Astrocyte (in vitro differentiated cells and primary cell): ENCODE results near the gene PCDHGC3. TPM values are rescaled to one million over a fixed set of nuclear protein-coding genes. Genes with fewer than 3 reads are reported as not detected.
A peak's percentile ranks its signal among the peaks of the same experiment; 100 is the strongest.

Experiments used
- DNase-seq: peaks from one replicate; pipeline ENCODE4 v3.0.0-alpha.2; 2010; ENCODE audit warnings: low read depth
- FAIRE-seq: peaks from 2 replicates; lab custom pipeline; 2011; peaks lifted over from hg19 to GRCh38; lab: Jason Lieb, UNC
- H2AFZ ChIP-seq: 2 replicates; pipeline ENCODE4 v1.6.0; 2012; ENCODE audit warnings: low read depth, low read length, inconsistent platforms
- H3K27ac ChIP-seq: 2 replicates; pipeline ENCODE4 v1.5.1; 2011; ENCODE audit warnings: low read depth, low read length, inconsistent platforms
- H3K27me3 ChIP-seq: 2 replicates; pipeline ENCODE4 v1.6.0; 2011; ENCODE audit warnings: low read length, inconsistent platforms; ENCODE audit not compliant: insufficient read depth
- H3K36me3 ChIP-seq: 2 replicates; pipeline ENCODE4 v1.5.1; 2011; ENCODE audit warnings: low read length, inconsistent platforms; ENCODE audit not compliant: insufficient read depth
- H3K4me1 ChIP-seq: 2 replicates; pipeline ENCODE4 v1.5.1; 2011; ENCODE audit warnings: low read length, inconsistent platforms; ENCODE audit not compliant: insufficient read depth
- H3K4me2 ChIP-seq: 2 replicates; pipeline ENCODE4 v1.6.0; 2012; ENCODE audit warnings: low read length, inconsistent platforms
- H3K4me3 ChIP-seq: 2 replicates; pipeline ENCODE4 v1.5.1; 2011; ENCODE audit warnings: low read depth, mild to moderate bottlenecking, low read length, inconsistent platforms; ENCODE audit not compliant: insufficient read depth
- H3K79me2 ChIP-seq: 2 replicates; pipeline ENCODE4 v1.6.0; 2012; ENCODE audit warnings: mild to moderate bottlenecking, low read length, inconsistent platforms; ENCODE audit not compliant: insufficient read depth
- H3K9ac ChIP-seq: 2 replicates; pipeline ENCODE4 v1.6.0; 2012; ENCODE audit warnings: mild to moderate bottlenecking, low read length, inconsistent platforms
- H3K9me3 ChIP-seq: 2 replicates; pipeline ENCODE4 v1.5.1; 2012; ENCODE audit warnings: low read depth, mild to moderate bottlenecking, low read length, inconsistent platforms; ENCODE audit not compliant: insufficient read depth
- H4K20me1 ChIP-seq: 2 replicates; pipeline ENCODE4 v1.6.0; 2012; ENCODE audit warnings: low read length, inconsistent platforms; ENCODE audit not compliant: insufficient read depth
- H3K27ac Mint-ChIP-seq: one replicate; pipeline ENCODE4 v1.8.0; 2021; ENCODE audit warnings: mild to moderate bottlenecking, mixed read lengths; ENCODE audit not compliant: unreplicated experiment
- H3K27me3 Mint-ChIP-seq: one replicate; pipeline ENCODE4 v1.8.0; 2021; ENCODE audit warnings: low read depth, mixed read lengths; ENCODE audit not compliant: unreplicated experiment
- H3K36me3 Mint-ChIP-seq: one replicate; pipeline ENCODE4 v1.8.0; 2021; ENCODE audit warnings: low read depth, mixed read lengths; ENCODE audit not compliant: unreplicated experiment
- H3K4me1 Mint-ChIP-seq: one replicate; pipeline ENCODE4 v1.8.0; 2021; ENCODE audit warnings: low read depth, mixed read lengths; ENCODE audit not compliant: unreplicated experiment
- H3K4me3 Mint-ChIP-seq: one replicate; pipeline ENCODE4 v1.8.0; 2021; ENCODE audit warnings: mild to moderate bottlenecking, moderate library complexity, mixed read lengths; ENCODE audit not compliant: unreplicated experiment
- H3K9me3 Mint-ChIP-seq: one replicate; pipeline ENCODE4 v1.8.0; 2021; ENCODE audit warnings: mild to moderate bottlenecking, mixed read lengths; ENCODE audit not compliant: unreplicated experiment
- EZH2 ChIP-seq: IDR thresholded peaks from 2 replicates; pipeline ENCODE4 v1.6.1; 2012; ENCODE audit warnings: mild to moderate bottlenecking, low read length, inconsistent platforms; ENCODE audit not compliant: insufficient read depth
- total RNA-seq: library from RNA; stranded (reverse); gene quantifications from 2 replicates; pipeline ENCODE4 v1.2.1, GENCODE V29; 2021
- TF ChIP-seq, protein P1 (sequence below): IDR thresholded peaks from 2 replicates; pipeline ENCODE4 v1.5.1; 2011; ENCODE audit warnings: low read depth, mild to moderate bottlenecking, inconsistent platforms, low read length, moderate library complexity; ENCODE audit not compliant: insufficient read depth

The PCDHGC3 gene
- total RNA-seq, 1 donor from 2014 or later, result 84.7 TPM

- H3K36me3 ChIP-seq, result no peaks in the 10 kb centered on the region
- H4K20me1 ChIP-seq, result peaks cover 38% of the 10 kb centered on the region
- FAIRE-seq (no peak), DNase-seq (no peak)
- peaks cover 47% of the 10 kb centered on the region for H3K79me2 ChIP-seq
- no peak overlapping the region for H3K4me3 Mint-ChIP-seq
- H3K9me3 ChIP-seq, result no peaks in the 10 kb centered on the region
- peaks cover 45% of the 10 kb centered on the region for H3K4me1 Mint-ChIP-seq
- H3K27me3 Mint-ChIP-seq, result no peaks in the 10 kb centered on the region
- no peak overlapping the region for H3K4me2 ChIP-seq
- H3K4me3 ChIP-seq, result no peak overlapping the region
- H3K27ac ChIP-seq, result no peak overlapping the region
- H3K27me3 ChIP-seq, result no peaks in the 10 kb centered on the region
- no peak overlapping the region for H3K27ac Mint-ChIP-seq
- H3K4me1 ChIP-seq, result peaks cover 49% of the 10 kb centered on the region
- peaks cover 2% of the 10 kb centered on the region for H3K9me3 Mint-ChIP-seq
- H3K9ac ChIP-seq, result no peak overlapping the region
- TF ChIP-seq, protein P1, sequence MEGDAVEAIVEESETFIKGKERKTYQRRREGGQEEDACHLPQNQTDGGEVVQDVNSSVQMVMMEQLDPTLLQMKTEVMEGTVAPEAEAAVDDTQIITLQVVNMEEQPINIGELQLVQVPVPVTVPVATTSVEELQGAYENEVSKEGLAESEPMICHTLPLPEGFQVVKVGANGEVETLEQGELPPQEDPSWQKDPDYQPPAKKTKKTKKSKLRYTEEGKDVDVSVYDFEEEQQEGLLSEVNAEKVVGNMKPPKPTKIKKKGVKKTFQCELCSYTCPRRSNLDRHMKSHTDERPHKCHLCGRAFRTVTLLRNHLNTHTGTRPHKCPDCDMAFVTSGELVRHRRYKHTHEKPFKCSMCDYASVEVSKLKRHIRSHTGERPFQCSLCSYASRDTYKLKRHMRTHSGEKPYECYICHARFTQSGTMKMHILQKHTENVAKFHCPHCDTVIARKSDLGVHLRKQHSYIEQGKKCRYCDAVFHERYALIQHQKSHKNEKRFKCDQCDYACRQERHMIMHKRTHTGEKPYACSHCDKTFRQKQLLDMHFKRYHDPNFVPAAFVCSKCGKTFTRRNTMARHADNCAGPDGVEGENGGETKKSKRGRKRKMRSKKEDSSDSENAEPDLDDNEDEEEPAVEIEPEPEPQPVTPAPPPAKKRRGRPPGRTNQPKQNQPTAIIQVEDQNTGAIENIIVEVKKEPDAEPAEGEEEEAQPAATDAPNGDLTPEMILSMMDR, result no peak
- no peak for TF ChIP-seq EZH2
- no peak overlapping the region for H2AFZ ChIP-seq
- H3K36me3 Mint-ChIP-seq, result peaks cover 25% of the 10 kb centered on the region
Measured at GRCh38 chr5:141492168-141492885, 16.6 kb downstream of the PCDHGC3 start.

DNA sequence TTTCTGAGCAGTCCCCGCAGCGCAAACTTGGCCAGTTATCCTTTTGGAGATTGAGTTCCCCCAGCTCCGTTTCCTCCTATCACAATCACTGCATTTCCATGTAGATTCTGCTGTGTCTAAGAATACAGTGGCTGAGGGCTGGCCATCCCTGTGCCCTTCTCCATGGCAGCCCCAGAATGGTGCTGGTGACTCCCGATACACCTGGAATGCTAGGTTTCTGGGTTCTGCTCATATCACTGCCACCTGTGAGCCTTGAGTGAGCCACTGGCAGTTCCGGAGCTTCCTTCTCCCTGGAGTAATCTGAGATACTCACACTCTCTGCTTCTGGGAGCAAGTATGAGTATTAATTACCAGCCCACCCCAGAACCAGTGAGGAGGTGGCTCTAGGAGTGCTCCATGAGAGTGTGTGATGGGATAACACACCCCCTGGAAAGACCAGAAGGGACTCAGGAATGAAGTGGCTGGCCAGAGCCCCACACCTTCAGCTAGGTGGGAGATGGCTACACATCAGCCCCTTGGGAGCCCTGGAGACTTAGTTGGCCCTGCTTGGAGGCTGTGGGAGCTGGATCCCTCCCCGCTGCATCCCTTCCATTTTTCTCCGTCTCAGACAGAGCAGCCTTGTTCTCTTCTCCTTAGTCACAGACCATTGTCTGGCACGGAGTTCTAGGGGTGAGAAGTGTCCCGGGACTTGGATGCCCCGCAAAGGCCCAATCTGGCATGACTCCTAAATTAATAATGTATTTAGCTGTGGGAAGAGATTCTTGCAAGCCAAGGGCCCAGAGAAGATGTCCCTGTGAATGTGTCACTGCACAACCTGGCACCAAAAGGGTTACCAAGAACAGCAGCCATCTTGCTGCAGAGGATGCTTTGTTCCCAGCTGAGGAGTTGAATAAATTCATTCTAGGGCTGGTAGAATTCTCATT, 18.0 kb downstream of the PCDHGC3 start:
- peaks cover 21% of the 10 kb centered on the region for H3K36me3 Mint-ChIP-seq
- H3K27ac Mint-ChIP-seq, result peak overlapping the region; percentile 41
- peaks cover 39% of the 10 kb centered on the region for H3K4me1 Mint-ChIP-seq
- peaks cover 23% of the 10 kb centered on the region for H4K20me1 ChIP-seq
- H3K9me3 Mint-ChIP-seq, result peaks cover 4% of the 10 kb centered on the region
- H2AFZ ChIP-seq, result no peak overlapping the region
- H3K36me3 ChIP-seq, result peaks cover 3% of the 10 kb centered on the region
- no peaks in the 10 kb centered on the region for H3K27me3 ChIP-seq
- FAIRE-seq (no peak), DNase-seq (peak; percentile 71)
- peak overlapping the region; percentile 80 for H3K9ac ChIP-seq
- H3K4me1 ChIP-seq, result peaks cover 43% of the 10 kb centered on the region
- no peaks in the 10 kb centered on the region for H3K9me3 ChIP-seq
- peak overlapping the region; percentile 78 for H3K4me2 ChIP-seq
- H3K4me3 Mint-ChIP-seq, result no peak overlapping the region
- H3K27me3 Mint-ChIP-seq, result no peaks in the 10 kb centered on the region
- H3K79me2 ChIP-seq, result peaks cover 44% of the 10 kb centered on the region
- H3K27ac ChIP-seq, result peak overlapping the region; percentile 78
- no peak overlapping the region for H3K4me3 ChIP-seq
- no peak for TF ChIP-seq EZH2
- TF ChIP-seq, protein P1, result no peak
